Hypothalamus (tissue), 51 donors: ENCODE measurements around the gene CTRL.
A peak's percentile ranks its signal among the peaks of the same experiment; 100 is the strongest.

Experiments
- DNase-seq, 51 donors: peaks; one replicate each; lab custom pipeline; 2025; lab: John Stamatoyannopoulos, UW

The CTRL gene

DNA sequence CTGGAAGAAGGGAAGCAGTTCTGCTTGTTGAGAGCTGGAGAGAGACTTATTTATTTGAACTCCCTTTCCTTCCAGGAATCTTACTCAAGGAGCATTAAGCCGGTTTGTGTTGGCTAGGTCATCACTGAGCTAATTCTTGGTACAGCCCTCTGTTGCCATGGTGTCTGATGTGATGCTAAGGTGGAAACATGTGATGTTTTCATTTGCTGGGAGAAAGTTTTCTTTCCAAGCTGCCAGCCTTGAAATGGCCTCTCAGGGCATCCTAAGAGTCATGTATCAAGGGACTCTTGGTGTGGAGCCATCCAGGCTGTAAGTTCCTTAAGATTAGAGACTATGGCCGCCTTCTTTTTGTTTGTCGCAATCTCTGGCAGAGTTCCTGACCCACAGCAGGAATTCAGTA lies 34.4 kb downstream of the CTRL start:
- peak in 10 of 51 donors; percentile 6 to 48 (median 17) for DNase-seq

GRCh38 chr16:67893743-67894399 lies 37.8 kb downstream of the CTRL start:
- peak in 1 of 51 donors; percentile 55 for DNase-seq

GRCh38 chr16:67892899-67893742 lies 38.5 kb downstream of the CTRL start, which contains the start of gene PSKH1:
PSKH1 (plus strand) TSS chr16:67893254; CDS start chr16:67908750, 15,496 bp downstream.
- DNase-seq, result peak; percentile 43 to 98 (median 94)

DNA sequence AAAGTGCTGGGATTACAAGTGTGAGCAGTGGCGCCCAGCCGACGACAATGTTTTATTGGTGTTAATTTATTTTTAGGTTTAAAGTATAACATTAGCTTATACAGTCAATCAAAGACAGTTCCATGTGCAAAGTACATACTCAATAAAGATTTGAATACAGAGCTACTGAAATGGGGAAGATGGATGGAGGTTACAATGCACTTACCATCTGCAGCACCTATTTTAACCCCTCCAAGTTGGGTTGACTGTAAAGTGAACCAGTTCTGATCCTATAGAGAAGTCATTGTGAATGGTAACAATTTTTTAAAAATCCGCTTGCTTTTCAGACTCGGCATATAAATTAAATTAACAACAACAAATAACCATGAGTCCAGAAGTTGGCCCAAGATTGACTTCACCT lies 39.3 kb downstream of the CTRL start:
- DNase-seq, result no peak

DNA sequence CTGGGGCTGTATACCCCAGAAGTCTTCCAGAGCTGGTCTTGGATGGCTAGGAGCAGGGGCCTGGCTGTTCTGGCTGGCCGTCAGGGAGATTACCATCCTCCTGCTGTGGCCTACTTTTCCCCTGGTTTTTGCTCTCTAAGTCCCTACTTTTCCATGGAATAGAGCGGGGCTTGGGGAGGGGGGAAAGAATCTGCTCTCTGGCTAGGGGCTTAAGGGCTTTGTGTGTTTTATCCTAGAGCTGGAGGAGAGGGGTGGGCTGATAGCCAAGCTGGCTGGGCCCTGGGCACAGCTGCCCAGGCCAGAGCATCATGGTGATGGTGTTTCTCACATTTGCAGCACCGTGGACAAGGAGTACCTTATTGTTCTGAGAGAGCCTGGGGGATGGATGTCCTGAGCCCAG lies 43.3 kb downstream of the CTRL start:
- DNase-seq, result peak in 2 of 51 donors; percentile 8 to 14

- no peak for DNase-seq
Observed at GRCh38 chr16:67886387-67886786, 45.3 kb downstream of the CTRL start.

GRCh38 chr16:67885976-67886375 lies 45.7 kb downstream of the CTRL start:
- no peak for DNase-seq

DNA sequence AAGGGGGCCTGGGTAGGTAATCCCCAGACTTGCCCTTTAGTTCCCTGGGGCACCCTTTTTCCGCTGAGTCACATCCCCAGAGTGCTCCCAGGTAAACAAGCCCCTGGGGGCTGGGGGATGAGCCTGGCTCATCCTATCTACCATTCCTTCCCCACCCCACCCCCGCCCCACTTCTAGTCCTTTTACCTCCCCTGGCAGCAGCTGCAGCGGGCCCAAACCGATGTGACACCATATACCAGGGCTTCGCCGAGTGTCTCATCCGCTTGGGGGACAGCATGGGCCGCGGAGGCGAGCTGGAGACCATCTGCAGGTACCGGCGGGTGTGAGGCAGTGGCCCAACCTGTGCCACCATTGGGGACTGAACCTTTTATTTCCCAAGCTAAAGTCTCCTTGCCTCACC lies 46.1 kb downstream of the CTRL start:
- DNase-seq, result no peak

- DNase-seq, result peak; percentile 14 to 95 (median 83)
Observed at GRCh38 chr16:67884684-67885083, 47.0 kb downstream of the CTRL start, which contains the start of gene NRN1L. NRN1L (plus strand) TSS chr16:67884885; CDS start chr16:67884904, 19 bp downstream.

DNA sequence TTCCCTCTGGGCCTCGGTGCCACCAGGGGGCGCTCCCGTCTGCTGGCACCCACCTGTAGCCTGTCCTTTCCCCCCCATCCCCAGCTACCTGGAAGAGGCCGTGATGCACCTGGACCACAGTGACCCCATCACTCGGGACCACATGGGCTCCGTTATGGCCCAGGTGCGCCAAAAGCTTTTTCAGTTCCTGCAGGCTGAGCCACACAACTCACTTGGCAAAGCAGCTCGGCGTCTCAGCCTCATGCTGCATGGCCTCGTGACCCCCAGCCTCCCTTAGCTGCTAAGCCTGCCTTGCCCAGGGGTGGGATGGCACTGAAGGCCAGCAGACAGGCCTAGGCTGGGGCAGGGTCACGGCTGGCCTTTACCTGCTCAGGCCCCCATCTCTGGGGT lies 47.8 kb downstream of the CTRL start:
- peak in 33 of 51 donors; percentile 3 to 64 (median 27) for DNase-seq

GRCh38 chr16:67883146-67883871 lies 48.4 kb downstream of the CTRL start:
- peak in 2 of 51 donors; percentile 15 to 16 for DNase-seq

DNA sequence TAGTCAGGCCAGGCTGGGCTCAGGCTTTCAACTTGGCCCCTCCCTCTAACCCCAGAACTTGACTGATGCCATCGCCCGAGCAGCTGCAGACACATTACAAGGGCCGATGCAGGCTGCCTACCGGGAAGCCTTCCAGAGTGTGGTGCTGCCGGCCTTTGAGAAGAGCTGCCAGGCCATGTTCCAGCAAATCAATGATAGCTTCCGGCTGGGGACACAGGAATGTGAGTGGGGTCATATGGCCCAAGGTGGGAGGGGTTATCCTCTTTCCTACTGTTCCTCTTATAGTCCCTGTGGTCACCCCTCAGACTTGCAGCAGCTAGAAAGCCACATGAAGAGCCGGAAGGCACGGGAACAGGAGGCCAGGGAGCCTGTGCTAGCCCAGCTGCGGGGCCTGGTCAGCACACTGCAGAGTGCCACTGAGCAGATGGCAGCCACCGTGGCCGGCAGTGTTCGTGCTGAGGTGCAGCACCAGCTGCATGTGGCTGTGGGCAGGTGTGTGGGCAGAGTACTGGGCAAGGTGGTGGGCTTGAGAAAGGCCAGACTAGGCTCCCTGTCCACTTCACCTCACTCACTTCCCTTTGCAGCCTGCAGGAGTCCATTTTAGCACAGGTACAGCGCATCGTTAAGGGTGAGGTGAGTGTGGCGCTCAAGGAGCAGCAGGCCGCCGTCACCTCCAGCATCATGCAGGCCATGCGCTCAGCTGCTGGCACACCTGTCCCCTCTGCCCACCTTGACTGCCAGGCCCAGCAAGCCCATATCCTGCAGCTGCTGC lies 49.1 kb downstream of the CTRL start:
- peak in 43 of 51 donors; percentile 11 to 90 (median 68) for DNase-seq

- DNase-seq, result peak in 31 of 51 donors; percentile 6 to 71 (median 50)
Observed at GRCh38 chr16:67881621-67882161, 50.0 kb downstream of the CTRL start.

- DNase-seq, result no peak
Observed at GRCh38 chr16:67880584-67880983, 51.1 kb downstream of the CTRL start.

DNA sequence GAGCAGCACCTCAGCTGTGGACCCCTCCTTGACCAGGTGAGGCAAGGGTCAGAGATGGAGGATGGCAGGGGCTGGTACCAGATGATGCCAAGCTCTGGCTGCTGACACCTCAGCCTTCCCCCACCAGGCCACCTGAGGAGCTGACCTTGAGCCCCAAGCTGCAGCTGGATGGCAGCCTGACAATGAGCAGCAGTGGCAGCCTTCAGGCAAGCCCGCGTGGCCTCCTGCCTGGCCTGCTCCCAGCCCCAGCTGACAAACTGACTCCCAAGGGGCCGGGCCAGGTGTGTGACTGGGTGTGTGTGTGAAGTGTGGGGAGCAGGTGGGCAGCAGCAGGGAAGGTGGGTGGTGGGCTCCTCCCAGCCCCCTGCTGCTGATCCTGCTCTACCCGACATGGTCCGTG lies 51.7 kb downstream of the CTRL start:
- no peak for DNase-seq
